HG03432 (cell line): ENCODE results near the gene GABRR1.
A peak's percentile ranks its signal among the peaks of the same experiment; 100 is the strongest.
"Not testable (repeated sequence)": the region's sequence is repeated elsewhere in the genome, so short reads cannot be mapped to it uniquely, and the experiment has no call there.

ENCODE experiments used
- ATAC-seq: cut with Tn5 transposase; IDR thresholded peaks from one replicate; pipeline ENCODE4 v1.9.1; 2021; ENCODE audit warnings: mild to moderate bottlenecking, moderate library complexity; ENCODE audit not compliant: unreplicated experiment

The GABRR1 gene

DNA sequence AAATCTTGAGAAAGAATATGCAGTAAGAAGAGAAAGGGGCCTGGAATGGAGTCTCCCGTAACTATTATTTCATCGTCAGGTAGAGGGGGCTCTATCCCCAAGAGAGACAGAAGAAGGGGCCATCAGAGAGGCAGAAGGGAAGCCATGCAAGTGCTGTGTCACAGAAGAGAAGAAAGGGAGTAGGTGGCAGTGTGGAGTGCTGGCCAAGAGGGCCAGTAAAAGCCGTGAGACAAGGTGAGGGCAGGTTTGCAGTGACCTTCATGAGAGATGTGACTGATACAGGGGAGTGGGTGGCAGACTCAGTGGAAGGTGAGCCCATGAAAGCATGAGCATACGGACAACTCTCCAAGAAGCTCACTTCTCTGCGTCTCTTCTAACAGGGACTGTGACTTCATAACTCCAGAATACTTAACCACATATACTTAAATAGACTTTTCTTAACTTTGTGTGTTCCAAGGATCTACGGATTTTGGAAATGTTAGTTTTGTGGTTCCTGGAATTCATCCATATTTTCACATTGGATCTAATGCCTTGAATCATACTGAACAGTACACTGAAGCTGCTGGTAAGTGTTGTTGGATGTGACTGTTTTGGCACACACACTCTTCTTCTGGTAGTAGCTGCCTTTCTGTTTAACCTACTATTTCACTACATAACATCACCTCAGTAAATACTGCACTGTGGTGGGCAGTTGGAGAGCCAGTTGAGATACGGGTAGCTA is 55.7 kb downstream of the GABRR1 start:
- no peak for ATAC-seq

DNA sequence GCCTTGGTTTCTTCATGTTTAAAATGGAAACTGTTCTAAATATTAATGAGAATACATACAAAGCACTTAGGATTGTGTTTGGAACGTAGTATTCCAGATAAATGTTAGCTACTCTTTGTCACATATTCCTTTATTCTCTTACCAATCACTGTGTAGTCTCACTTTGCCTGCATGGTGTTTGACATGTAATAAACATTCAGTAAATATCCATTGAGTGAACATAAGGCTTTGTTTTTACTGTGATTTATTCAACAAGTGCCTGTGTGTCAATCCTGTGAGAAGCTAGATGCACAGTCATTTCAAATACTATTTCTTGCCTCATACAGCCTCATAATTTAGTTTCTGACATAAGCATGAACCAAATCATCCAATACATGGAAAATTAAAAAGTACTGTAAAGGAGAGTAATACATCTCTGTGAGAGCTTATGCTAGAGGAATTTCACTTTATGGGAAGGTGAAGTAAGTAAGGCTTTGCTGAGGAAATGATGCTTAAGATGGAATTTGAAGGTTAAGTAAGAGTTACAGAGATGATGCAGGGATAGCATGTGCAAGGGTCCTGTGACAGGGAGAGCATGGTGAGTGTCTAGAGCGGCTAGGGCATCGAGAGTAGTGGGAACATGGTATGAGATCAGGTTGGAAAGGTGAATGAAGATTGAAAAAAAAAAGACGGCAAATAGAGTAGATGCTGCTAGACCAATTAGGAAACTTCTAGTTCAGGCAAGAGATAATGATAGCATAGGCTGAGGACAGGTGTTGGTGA is 56.6 kb downstream of the GABRR1 start:
- ATAC-seq, result no peak

DNA sequence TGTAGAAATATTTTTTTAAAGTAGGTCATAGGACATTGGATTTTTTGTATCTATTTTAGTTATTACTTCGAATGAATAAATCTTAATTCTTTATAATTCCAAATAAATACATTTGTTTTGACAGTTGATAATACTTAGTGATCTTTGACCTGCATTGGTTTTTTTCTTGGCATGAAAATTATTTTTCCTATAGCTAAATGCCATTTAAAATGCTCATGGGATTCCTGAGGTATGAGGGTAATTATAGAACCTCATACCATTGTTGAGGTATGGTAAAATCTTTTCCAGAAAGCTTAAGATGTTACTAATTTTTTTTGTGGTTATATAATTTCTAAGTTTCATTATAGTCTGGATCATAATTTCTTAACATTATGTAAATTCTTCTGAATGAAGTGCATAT is 63.0 kb downstream of the GABRR1 start:
- no peak for ATAC-seq

DNA sequence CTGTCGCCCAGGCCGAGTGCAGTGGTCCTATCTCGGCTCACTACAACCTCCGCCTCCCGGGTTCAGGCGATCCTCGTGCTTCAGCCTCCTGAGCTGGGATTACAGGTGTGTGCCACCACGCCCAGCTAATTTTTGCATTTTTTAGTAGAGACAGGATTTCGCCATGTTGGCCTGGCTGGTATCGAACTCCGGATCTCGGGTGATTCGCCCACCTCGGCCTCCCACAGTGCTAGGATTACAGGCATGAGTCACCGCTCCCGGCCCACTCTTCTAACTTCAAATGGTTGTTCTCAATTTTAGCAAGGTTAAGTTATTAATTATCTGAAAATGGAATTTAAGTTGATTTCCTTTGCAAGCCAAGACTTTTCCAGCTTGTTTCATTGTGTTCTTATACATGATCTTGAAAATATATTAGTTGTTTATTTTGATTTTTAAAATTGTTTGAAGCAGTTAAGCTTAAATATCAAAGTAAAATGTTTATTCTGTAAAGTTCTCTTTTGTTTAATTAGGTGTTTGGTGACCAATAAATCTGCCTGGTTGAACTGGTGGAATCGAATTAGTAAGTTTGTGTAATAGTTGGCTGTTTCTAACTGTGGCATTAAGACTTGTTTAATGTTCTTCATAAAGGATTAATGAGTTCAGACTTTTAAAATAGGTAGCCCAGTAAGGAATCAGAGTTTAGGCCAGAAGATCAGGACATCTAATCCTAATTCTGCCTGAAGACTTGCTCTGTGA is 69.0 kb downstream of the GABRR1 start:
- no peak for ATAC-seq

DNA sequence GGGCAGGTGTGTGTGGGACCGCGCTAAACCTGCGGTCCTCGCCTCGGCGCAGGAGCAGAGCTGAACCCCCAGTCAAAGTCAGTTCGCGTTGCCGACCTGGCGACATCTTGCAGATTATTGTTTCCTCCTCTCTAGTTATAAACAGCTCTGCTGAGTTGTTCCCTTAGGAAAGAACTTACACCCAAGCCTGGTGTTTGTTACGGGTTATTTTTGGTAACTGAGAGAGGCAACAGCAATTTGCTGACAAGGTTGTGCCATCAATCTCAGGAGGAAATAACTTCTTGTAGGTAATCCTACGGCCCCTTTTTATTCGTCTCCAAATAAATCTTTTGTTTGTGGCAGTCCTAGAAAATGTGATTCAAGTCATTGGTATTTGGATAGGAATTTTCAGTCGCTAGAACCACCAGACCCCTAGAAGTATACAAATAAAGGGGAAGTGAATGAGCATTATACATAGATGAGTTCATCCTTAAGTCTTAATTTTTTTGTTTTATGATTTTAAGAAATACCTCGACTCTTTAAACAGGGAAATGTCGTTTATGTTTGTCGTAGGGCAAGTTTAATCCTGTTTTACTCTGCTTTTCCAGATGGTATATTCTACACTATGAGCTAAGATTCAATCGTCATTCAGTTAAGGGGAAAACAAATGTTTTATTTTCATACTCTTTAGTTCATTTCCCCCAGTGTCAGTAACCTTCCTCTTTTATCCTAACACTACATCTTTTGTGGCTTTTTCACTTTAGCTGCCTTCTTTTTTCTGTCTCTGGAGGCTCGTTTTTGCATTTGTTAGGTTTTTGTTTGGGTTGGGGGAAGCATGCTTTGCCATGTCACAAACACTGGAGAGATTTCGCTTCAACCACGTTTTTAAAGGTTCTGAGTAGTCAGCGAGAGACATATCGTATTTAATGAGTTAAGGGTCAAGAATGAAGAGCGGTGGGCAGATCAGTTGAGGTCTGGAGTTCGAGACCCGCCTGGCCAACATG is 70.1 kb downstream of the GABRR1 start:
- no peak for ATAC-seq

DNA sequence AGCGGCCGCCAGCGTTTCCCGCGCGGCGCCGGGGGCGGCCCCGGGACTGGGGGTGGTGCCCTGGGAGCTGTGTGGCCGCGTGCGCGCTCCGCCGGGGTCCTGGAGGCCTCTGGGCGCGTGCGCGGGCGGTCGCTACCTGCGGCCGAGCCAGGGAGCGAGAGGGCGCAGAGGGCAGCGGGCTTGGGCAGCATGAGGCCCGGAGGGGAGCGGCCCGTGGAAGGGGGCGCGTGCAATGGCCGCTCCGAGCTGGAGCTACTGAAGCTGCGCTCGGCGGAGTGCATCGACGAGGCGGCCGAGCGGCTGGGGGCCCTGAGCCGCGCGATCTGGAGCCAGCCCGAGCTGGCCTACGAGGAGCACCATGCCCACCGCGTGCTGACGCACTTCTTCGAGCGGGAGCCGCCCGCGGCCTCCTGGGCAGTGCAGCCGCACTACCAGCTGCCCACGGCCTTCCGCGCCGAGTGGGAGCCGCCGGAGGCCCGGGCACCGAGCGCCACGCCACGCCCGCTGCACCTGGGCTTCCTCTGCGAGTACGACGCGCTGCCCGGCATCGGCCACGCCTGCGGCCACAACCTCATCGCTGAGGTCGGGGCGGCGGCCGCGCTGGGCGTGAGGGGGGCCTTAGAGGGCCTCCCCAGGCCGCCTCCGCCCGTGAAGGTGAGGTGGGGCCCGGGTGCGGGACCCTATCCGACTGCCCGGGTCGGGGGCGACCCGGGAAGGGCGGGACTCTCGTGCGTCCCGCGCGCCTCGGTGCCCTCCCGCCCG is 71.0 kb downstream of the GABRR1 start, which contains the start of gene PM20D2:
PM20D2 (plus strand) TSS at position 100 of the 762 bp plus-strand sequence; CDS start at position 190, 90 bp downstream.
- peak; percentile 77 for ATAC-seq

DNA sequence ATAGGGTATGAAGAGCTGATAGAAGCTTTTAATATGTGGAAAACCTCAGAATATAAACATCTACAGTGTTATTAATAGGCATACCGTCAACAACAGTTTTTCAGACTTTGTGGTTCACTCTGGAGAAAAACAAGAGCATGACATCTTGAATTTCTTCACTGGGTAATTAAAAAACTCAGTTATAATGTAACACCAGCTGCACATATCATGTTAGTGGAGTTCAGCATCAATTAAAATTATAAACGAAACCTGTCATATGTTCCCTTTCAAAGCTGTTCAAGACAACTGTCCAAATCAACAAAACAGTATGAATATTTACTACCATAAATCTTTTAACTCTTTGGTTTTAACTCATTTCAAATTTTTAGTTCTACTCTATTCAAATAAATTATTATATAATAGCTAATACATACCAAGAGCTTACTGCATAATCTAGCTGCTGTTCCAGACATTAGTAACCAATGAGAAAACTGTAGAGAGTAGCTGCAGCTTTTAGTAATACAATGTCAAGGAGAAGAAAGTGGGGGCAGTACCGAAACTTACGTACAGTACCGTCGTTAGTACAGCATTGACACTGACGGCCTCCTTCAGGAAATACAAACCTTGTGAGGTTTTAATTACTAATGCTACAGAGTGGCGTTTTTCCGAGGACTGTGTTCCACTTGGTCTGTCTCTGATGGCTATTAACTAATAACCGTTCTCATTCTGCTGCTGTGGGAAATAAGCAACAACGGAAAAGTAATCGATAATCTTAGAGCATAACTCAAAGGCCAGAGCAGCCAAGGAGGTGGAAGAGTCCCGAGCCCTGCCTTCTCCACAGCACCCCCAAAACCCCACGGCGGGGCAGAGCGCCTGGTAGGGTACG is 71.8 kb downstream of the GABRR1 start:
- peak; percentile 67 for ATAC-seq

DNA sequence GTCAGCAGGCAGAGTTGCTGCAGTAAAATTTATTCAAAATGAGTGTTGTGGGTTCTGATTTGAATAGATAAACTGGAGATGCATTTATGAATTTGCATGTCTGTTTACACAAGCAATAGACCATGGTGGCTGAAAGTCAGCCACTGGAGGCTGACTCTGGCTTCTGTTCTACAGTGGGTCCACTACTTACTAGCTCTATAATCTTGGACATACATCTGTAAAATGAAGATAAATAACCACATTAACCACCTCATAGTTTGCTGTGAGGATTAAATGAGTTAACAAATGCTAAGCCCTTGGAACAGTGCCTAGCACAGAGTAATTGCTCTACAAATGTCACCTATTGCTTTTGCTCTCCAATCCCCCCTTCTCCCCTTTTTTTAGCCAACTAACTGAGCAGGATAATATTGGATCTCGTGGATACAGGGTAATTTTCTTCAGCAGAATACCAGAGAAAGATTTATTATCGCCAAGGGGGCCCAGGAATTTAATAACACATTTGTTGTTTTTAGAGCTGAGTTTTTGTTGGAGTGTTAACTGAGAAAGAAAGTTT is 72.7 kb downstream of the GABRR1 start:
- ATAC-seq, result peak; percentile 43

DNA sequence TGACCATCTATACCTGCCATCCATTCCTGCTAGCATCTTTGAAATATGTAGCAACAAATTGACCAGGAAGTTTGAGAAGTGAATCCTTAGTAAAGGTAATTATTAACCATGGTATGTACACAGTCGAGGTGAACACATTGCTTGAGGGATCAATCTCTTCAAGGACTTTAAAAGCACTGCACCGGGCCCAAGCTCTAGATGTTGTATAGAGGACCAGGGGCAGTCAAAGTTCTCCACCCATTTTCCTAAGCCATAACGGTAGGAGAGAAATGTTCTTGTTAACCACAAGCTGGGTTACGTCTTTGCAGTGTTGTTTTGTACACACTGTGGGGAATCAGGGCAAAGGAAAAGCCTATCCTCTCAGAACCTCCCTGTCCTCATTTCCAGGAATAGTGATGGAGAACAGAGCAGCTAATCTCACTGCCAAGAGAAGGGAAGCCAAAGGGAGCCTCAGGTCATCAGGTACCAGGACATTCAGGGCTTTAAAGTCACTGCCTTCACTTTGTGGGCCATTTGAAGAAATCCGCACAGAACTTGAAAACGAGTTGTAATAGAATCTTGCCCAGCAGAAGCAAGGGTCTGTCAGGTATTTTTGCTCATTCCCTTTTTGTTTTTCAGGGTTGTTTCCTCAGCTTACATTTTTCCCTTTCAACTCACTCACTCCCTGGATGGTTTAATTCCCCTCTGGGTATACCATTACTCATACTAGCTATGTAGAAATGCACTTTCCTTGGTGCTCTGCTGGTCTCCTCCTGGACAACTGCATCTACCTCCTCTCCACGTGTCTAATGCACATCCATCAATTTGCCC is 76.6 kb downstream of the GABRR1 start:
- no peak for ATAC-seq

DNA sequence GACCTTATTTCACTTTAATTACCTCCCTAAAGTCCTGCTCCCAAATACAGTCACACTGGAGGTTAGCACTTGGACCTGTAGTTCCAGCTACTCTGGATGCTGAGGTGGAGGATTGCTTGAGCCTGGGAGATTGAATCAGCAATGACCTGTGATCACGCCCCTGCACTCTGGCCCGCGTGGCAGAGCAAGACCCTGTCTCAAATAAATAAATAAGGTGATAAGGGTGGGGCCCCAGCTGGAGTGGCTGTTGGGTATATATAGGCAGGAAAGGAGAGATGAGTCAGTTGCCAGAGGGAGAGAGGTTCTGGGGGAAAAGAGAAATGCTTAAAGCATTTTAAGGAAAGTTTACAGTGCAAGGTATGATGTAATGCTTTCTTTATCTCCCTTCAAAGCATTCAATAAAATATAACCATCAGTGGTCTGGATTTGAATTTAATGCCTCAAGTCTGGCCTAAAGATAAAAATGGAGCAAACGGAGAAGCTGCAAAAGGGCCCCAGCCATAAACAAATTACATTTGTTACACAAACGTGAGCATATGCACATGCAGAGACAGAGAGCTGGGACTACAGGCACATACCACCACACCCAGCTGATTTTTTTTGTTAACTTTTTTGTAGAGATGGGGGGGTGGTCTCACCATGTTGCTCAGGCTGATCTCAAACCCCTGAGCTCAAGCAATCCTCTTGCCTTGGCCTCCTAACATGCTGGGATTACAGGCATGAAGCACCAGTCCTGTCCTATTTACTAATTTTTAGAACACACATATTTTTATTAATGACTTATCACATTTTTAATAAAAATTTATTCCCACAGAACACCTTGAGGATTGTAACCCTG is 77.4 kb downstream of the GABRR1 start:
- no peak for ATAC-seq

DNA sequence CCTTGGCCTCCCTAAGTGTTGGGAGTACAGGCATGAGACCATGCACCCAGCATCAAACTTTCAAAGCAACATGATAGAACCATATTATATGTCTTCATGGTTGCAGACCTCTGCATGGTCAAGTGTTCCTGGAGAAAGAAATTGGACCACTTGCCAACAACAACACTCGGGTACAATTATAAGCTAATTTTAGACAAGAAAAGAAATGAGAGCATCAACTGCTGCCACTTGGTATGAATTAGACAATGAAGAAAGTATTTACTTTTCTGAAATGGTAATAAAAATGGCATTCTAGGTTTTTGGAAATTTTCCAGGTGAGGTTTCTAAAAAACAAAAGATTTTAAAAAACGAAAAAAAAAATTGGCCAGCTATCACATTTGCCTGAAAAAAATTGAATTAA is 79.0 kb downstream of the GABRR1 start:
- ATAC-seq, result no peak

DNA sequence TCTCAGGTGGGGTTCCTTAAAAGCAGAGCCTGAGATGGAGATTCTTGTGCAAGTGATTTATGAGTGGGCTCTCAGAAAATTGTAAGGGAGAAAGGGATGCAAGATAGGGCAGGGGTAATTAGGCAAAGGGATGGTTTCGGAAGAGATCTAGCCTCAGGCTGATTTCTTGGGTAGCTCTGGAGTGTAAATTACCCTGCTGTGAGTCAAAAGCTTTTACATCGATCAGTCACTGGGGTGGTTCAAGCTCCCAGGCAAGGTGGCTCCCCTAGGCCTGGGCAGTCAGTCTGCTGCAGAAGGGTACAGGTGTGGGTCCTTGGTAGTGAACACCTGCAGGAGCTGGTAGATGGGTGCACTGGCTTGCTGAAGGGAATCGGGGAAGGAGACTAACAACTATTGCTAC is 82.4 kb downstream of the GABRR1 start:
- no peak for ATAC-seq

DNA sequence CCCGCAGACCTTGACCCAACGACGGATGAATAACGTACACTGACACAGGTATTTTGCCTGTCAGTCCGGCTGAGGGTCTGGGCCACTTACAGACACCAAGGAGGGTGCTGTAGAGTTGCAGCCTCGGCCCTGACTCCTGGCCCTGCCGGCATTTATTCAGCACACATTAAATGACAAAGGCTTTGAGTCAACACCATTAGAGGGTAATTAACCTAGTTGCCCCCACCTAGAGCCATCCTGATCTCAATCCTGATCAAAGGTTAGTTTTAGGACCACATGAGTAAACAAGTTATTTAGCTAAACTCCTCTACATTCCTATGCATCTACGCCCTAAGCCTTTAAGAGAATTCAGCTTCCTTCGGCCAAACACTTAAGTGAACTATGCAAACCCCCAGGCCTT is 83.2 kb downstream of the GABRR1 start:
- ATAC-seq, result no peak

DNA sequence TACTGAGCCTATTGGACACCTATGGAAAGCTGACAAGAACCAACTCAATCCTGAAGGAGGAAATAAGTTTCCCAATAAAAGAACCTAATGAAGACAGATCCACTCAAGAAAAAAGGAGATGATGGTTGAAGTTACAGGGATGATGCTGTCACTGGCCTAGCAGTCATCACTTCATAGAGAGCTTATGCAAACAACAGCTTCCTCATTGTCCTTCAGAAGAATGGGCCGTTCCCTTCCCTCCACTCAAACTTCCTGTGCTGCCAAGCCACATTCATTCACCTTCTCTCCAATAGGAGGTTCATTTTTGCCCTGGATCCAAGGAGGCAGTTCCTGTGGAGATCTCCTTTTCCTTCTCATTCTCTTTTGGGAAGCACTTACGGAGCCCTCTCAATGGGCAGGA is 85.1 kb downstream of the GABRR1 start:
- ATAC-seq, result no peak

DNA sequence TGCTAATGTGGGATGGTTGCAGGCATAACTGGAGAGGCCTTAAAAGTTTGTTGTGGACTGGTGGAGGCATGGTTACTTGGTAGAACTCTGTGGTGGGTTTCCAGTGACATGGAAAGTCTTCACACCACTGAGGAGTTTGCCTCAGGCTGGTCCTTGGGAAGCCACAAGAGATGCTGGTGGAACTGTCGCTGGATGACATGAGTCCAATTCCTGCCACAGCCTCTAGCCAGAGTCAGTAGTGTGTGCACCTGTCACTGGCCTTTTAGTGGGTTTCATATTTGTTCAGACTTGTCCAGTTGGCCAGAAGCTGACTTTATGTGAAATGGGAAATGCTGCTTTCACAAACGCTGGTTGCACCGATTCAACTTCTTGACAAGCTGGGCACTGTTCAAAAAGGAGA is 85.6 kb downstream of the GABRR1 start:
- no peak for ATAC-seq

DNA sequence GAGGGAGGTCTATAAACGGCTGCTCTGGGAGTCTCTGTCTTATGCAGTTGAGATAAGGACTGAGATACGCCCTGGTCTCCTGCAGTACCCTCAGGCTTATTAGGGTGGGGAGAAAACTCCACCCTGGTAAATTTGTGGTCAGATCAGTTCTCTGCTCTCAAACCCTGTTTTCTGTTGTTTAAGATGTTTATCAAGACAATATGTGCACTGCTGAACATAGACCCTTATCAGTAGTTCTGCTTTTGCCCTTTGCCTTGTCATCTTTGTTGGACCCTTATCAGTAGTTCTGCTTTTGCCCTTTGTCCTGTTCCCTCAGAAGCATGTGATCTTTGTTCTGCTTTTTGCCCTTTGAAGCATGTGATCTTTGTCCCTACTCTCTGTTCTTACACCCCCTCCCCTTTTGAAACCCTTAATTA is 88.9 kb downstream of the GABRR1 start:
- ATAC-seq, result not testable (repeated sequence)
